ENCODE data around the gene GXYLT1.

GXYLT1 gene

DNA sequence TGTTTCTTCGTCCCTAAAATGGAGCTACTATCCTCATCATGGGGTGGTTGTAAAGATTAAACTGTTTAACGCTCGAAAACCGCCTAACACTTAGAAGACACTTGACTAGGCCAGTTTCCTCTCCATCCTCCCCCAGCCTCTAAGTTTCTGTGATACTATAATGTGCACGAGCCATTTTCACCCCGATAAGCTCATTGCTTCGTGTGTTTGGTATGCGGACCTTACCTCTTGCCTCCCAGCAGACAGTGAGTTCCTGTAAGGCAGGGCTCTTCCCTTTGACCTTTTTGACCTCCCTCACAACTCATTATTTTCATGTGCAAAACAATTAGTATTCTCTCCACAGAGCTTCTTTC, 499 bp upstream of the GXYLT1 start:
- H3K9me3 ChIP-seq (ENCODE audit: control insufficient read depth in 2 of 2, low read length in 2 of 2), result no peaks in the 10 kb centered on the region
- H3K9ac ChIP-seq (ENCODE audit: low read length in 2 of 2), result peak overlapping the region; percentile 68 to 78
- no peaks in the 10 kb centered on the region for H3K36me3 ChIP-seq (ENCODE audit: control insufficient read depth in 2 of 2, insufficient read depth in 2 of 2, low read length in 2 of 2)
- peaks cover 8% of the 10 kb centered on the region for H3K4me1 ChIP-seq (ENCODE audit: control insufficient read depth, insufficient read depth, low read length)
- no peaks in the 10 kb centered on the region for H3K27me3 ChIP-seq (ENCODE audit: control insufficient read depth in 1 of 2, insufficient read depth in 2 of 2, low read length in 2 of 2)
- H3K27ac ChIP-seq (ENCODE audit: low read length), result peak overlapping the region; percentile 19
- peak overlapping the region; percentile 82 to 93 for H3K4me3 ChIP-seq (ENCODE audit: low read length in 2 of 2)

DNA sequence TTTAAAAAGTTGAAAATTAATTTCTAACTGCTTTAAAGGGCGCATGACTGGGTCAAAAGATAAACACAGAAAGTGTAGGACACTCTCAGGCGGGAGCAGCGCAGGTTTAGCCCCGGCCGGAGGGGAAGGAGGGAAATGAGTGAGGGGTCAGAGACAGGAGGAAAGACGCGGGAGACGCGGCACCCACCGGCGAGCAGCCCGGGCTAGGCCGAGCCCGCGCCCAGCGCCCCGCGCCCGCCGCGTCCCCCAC, 591 bp downstream of the GXYLT1 start:
- peaks cover 8% of the 10 kb centered on the region for H3K4me1 ChIP-seq (ENCODE audit: control insufficient read depth, insufficient read depth, low read length)
- no peaks in the 10 kb centered on the region for H3K36me3 ChIP-seq (ENCODE audit: control insufficient read depth in 2 of 2, insufficient read depth in 2 of 2, low read length in 2 of 2)
- no peaks in the 10 kb centered on the region for H3K9me3 ChIP-seq (ENCODE audit: control insufficient read depth in 2 of 2, low read length in 2 of 2)
- H3K27me3 ChIP-seq (ENCODE audit: control insufficient read depth in 1 of 2, insufficient read depth in 2 of 2, low read length in 2 of 2), result no peaks in the 10 kb centered on the region
- H3K9ac ChIP-seq (ENCODE audit: low read length in 2 of 2), result peak overlapping the region; percentile 47 to 66
- H3K4me3 ChIP-seq (ENCODE audit: low read length in 2 of 2), result peak overlapping the region; percentile 62 to 82
- H3K27ac ChIP-seq (ENCODE audit: low read length), result no peak overlapping the region

DNA sequence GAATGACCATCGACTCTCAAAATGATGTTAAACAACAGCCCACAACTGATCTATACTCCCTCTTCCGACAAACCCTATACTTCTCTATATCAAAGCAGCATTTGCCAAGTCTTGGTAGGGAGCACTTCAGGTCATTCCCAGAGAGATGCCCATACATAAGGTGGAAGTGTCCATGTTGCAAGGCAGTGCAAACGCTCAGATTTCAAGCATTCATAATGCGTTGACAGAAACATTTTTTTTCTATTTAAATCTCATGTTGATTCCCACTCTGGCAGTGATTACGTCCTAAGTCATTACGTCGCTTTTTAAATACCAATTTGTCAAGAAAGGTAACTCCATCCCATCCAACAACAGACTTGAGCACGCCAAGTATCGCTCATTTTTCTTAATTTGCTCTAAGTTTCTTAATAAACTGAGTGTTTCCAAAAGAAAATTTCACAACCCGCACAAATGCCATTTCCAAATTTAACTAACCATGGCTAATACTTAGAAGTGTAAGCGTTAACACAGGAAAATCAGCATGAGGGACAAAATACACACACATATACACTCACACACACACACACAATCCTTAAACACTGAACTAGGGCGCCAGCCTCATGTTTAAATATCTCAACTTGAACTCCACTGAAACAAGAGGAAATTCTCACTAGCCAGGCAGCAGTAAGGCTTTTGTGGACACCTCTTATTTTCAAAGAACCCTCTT, 1.1 kb downstream of the GXYLT1 start:
- Histone ChIP-seq H3K27me3 (ENCODE audit: control insufficient read depth in 1 of 2, insufficient read depth in 2 of 2, low read length in 2 of 2) (no peaks in the 10 kb centered on the region), H3K9me3 (ENCODE audit: control insufficient read depth in 2 of 2, low read length in 2 of 2) (no peaks in the 10 kb centered on the region), H3K27ac (ENCODE audit: low read length) (no peak overlapping the region), H3K4me3 (ENCODE audit: low read length in 2 of 2) (peak overlapping the region; percentile 62 to 82), H3K4me1 (ENCODE audit: control insufficient read depth, insufficient read depth, low read length) (peaks cover 8% of the 10 kb centered on the region), H3K36me3 (ENCODE audit: control insufficient read depth in 2 of 2, insufficient read depth in 2 of 2, low read length in 2 of 2) (no peaks in the 10 kb centered on the region), H3K9ac (ENCODE audit: low read length in 2 of 2) (peak overlapping the region; percentile 47 to 66)

DNA sequence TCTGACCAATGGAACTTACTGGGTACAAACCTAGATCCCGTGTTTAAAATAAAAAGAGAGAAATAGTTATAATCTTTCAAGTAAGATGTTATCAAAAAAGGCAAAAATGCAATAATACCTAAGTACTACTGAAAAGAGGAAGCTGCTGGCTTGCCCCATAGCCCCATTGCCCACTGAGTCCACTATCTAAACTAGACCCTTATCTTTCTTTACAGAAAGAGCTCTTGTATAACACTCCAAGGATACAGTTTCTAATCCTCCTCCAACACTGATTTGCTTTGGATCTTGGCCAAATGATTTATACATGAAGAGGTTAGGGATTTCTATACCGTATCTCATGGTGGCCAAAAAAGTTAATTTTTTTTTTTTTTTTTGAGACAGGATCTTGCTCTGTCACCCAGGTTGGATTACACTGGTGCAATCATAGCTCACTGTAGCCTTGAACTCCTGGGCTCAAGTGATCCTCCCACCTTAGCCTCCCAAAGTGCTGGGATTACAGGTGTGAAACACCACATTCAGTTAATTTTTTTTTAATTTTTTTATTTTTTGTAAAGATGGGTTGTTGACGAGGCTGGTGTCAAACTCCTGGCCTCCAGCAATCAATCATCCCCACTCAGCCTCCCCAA, 2.6 kb downstream of the GXYLT1 start:
- Histone ChIP-seq H3K9ac (ENCODE audit: low read length in 2 of 2) (no peak overlapping the region), H3K4me1 (ENCODE audit: control insufficient read depth, insufficient read depth, low read length) (peaks cover 8% of the 10 kb centered on the region), H3K4me3 (ENCODE audit: low read length in 2 of 2) (no peak overlapping the region), H3K9me3 (ENCODE audit: control insufficient read depth in 2 of 2, low read length in 2 of 2) (no peaks in the 10 kb centered on the region), H3K27me3 (ENCODE audit: control insufficient read depth in 1 of 2, insufficient read depth in 2 of 2, low read length in 2 of 2) (no peaks in the 10 kb centered on the region), H3K36me3 (ENCODE audit: control insufficient read depth in 2 of 2, insufficient read depth in 2 of 2, low read length in 2 of 2) (no peaks in the 10 kb centered on the region), H3K27ac (ENCODE audit: low read length) (no peak overlapping the region)

DNA sequence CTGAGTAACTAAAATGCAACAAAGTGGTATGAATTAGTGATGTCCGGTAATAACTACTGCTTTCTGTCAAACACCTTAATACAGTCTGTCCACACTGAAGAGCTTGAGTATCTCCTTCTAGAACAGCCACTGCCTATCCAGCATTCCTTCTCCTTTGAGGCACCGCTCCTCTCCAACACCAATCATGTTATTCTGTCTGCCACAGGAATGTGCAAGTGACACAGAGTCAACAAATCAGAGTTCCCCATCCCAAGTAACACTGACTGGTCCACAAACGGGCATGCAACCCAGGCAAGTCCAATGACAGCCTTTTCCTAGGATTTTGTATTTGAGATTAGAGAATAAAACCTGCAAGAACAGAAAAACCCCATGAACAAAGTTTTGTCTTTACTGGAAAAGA, 3.8 kb downstream of the GXYLT1 start:
- H3K4me3 ChIP-seq (ENCODE audit: low read length in 2 of 2), result no peak overlapping the region
- H3K4me1 ChIP-seq (ENCODE audit: control insufficient read depth, insufficient read depth, low read length), result peaks cover 8% of the 10 kb centered on the region
- H3K9ac ChIP-seq (ENCODE audit: low read length in 2 of 2), result no peak overlapping the region
- H3K9me3 ChIP-seq (ENCODE audit: control insufficient read depth in 2 of 2, low read length in 2 of 2), result no peaks in the 10 kb centered on the region
- no peaks in the 10 kb centered on the region for H3K36me3 ChIP-seq (ENCODE audit: control insufficient read depth in 2 of 2, insufficient read depth in 2 of 2, low read length in 2 of 2)
- no peak overlapping the region for H3K27ac ChIP-seq (ENCODE audit: low read length)
- no peaks in the 10 kb centered on the region for H3K27me3 ChIP-seq (ENCODE audit: control insufficient read depth in 1 of 2, insufficient read depth in 2 of 2, low read length in 2 of 2)

DNA sequence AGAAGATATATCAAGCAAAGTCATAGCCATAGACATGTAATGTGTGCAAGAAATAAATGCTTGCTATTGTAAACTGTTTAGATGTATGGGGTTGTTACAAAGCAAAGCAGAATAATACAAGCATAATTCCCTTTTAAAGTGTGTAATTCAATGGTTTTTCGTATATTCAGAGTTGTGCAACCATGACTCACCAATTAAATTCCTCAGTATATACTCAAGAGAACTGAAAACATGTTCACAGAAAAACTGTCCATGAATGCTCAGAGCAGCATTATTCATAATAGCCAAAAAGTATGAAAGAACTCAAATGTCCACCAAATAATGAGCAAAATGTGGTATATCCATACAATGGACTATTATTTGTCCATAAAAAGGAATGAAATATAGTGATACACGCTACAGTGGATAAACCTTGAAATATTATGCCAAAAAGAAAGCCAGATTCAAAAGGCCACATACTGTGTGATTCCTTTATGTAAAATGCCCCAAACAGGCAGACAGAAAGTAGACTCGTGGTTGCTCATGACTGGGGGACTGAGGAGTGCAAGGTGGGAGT, 9.3 kb downstream of the GXYLT1 start:
- Histone ChIP-seq H3K36me3 (ENCODE audit: control insufficient read depth in 2 of 2, insufficient read depth in 2 of 2, low read length in 2 of 2) (no peaks in the 10 kb centered on the region), H3K4me1 (ENCODE audit: control insufficient read depth, insufficient read depth, low read length) (no peaks in the 10 kb centered on the region), H3K9me3 (ENCODE audit: control insufficient read depth in 2 of 2, low read length in 2 of 2) (no peaks in the 10 kb centered on the region), H3K9ac (ENCODE audit: low read length in 2 of 2) (no peak overlapping the region), H3K27ac (ENCODE audit: low read length) (no peak overlapping the region), H3K4me3 (ENCODE audit: low read length in 2 of 2) (no peak overlapping the region), H3K27me3 (ENCODE audit: control insufficient read depth in 1 of 2, insufficient read depth in 2 of 2, low read length in 2 of 2) (no peaks in the 10 kb centered on the region)

DNA sequence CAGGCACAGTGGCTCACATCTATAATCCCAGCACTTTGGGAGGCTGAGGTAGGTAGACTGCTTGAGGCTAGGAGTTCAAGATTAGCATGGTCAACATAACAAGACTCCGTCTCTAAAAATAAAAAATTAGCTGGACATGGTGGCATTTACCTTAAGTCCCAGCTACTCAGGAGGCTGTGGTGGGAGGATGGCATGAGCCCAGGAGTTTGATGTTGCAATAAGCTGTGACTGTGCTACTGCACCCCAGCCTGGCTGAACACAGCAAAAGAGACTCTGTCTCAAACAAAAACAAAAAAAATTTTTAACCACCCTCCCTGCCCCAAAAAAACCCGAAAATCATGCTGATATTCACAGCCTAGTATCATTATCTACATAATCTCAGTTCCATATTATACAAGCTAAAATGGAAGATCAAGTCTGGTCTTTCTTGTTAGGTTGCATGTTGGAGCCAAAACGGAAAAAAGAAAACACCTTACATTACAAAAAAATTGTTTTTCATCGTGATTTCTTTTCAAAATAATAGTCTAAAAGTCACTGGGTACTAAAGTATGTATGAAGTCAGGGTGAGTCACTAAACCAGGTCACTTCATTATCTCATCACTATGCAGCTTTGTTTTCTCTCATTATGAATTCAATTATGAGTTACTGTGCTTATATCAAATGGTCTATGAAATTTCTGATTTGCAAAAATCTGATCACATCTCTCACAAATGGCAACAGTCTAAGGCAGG, 13.8 kb downstream of the GXYLT1 start:
- Histone ChIP-seq H3K27me3 (ENCODE audit: control insufficient read depth in 1 of 2, insufficient read depth in 2 of 2, low read length in 2 of 2) (no peaks in the 10 kb centered on the region), H3K9me3 (ENCODE audit: control insufficient read depth in 2 of 2, low read length in 2 of 2) (no peaks in the 10 kb centered on the region), H3K4me3 (ENCODE audit: low read length in 2 of 2) (no peak overlapping the region), H3K36me3 (ENCODE audit: control insufficient read depth in 2 of 2, insufficient read depth in 2 of 2, low read length in 2 of 2) (no peaks in the 10 kb centered on the region), H3K9ac (ENCODE audit: low read length in 2 of 2) (no peak overlapping the region), H3K4me1 (ENCODE audit: control insufficient read depth, insufficient read depth, low read length) (no peaks in the 10 kb centered on the region), H3K27ac (ENCODE audit: low read length) (no peak overlapping the region)

DNA sequence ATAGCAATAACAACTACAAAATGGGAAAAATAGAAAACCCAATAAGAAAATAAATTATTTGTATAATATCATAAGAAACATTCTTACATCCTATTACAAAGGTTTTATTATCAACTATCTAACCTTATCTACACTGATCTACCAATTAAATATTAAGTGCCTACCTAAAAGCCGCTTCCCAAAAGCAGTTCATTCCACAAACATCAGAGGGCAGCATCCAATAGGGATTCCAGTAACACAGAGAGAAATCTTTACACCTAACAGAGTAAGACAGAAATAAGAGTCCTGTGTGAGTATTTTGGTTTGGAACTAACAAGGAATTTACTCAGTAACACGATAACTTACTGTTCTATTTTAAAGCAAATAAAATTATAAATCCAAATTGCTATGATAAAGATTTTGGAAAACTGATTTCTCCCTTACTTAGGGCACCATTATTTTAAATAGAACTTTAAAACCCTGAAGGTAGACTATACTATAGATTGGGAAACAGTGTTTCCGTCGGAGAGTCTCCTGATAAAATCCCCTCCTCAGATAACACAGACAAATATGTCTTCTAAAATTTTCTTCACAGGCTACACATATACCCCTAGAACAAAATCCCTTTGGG, 15.0 kb downstream of the GXYLT1 start:
- no peaks in the 10 kb centered on the region for H3K4me1 ChIP-seq (ENCODE audit: control insufficient read depth, insufficient read depth, low read length)
- H3K4me3 ChIP-seq (ENCODE audit: low read length in 2 of 2), result no peak overlapping the region
- no peaks in the 10 kb centered on the region for H3K36me3 ChIP-seq (ENCODE audit: control insufficient read depth in 2 of 2, insufficient read depth in 2 of 2, low read length in 2 of 2)
- no peak overlapping the region for H3K27ac ChIP-seq (ENCODE audit: low read length)
- no peaks in the 10 kb centered on the region for H3K9me3 ChIP-seq (ENCODE audit: control insufficient read depth in 2 of 2, low read length in 2 of 2)
- H3K9ac ChIP-seq (ENCODE audit: low read length in 2 of 2), result no peak overlapping the region
- no peaks in the 10 kb centered on the region for H3K27me3 ChIP-seq (ENCODE audit: control insufficient read depth in 1 of 2, insufficient read depth in 2 of 2, low read length in 2 of 2)

DNA sequence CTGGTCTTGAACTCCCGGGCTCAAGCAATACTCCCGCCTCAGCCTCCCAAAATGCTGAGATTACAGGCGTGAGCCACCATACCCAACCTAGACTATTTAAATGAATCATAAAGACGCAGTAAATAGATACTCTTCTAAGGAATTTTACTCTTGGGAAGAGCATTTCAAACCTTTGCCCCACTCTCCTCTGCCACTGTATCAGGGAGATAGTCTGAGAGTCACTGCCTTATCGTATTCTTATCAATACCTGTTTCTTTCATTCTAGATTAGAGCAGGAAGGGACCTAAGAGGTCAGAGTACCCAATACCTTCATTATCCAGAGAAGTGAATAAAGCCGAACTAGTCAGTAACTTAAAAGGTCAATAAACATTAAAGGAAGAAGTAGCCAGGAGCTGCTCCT, 15.8 kb downstream of the GXYLT1 start:
- H3K4me1 ChIP-seq (ENCODE audit: control insufficient read depth, insufficient read depth, low read length), result no peaks in the 10 kb centered on the region
- H3K36me3 ChIP-seq (ENCODE audit: control insufficient read depth in 2 of 2, insufficient read depth in 2 of 2, low read length in 2 of 2), result no peaks in the 10 kb centered on the region

DNA sequence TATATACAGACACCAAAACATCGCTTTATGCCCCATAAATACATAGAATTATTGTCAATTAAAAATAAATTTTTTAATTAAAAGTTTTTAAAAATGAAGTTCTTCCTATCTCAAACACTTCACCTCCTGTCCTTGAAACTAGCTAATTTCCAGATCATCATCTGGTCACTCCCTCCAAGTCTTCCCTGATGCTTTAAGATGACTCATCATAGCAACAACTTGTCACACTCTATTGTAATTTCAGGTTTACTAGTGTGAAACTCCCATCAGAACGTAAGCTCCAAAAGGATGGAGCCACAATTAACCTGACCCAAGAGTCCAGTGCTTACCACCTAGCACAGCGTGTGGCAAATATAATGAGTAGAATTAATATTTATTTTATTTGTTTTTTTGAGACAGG, 16.3 kb downstream of the GXYLT1 start:
- Histone ChIP-seq H3K36me3 (ENCODE audit: control insufficient read depth in 2 of 2, insufficient read depth in 2 of 2, low read length in 2 of 2) (no peaks in the 10 kb centered on the region), H3K4me1 (ENCODE audit: control insufficient read depth, insufficient read depth, low read length) (no peaks in the 10 kb centered on the region), H3K9me3 (ENCODE audit: control insufficient read depth in 2 of 2, low read length in 2 of 2) (no peaks in the 10 kb centered on the region), H3K27ac (ENCODE audit: low read length) (no peak overlapping the region), H3K4me3 (ENCODE audit: low read length in 2 of 2) (no peak overlapping the region), H3K9ac (ENCODE audit: low read length in 2 of 2) (no peak overlapping the region), H3K27me3 (ENCODE audit: control insufficient read depth in 1 of 2, insufficient read depth in 2 of 2, low read length in 2 of 2) (no peaks in the 10 kb centered on the region)

More for the DNA sequence above, 15.8 kb downstream of the GXYLT1 start:
- no peak overlapping the region for H3K4me3 ChIP-seq (ENCODE audit: low read length in 2 of 2)
- no peaks in the 10 kb centered on the region for H3K9me3 ChIP-seq (ENCODE audit: control insufficient read depth in 2 of 2, low read length in 2 of 2)
- H3K9ac ChIP-seq (ENCODE audit: low read length in 2 of 2), result no peak overlapping the region
- H3K27me3 ChIP-seq (ENCODE audit: control insufficient read depth in 1 of 2, insufficient read depth in 2 of 2, low read length in 2 of 2), result no peaks in the 10 kb centered on the region
- H3K27ac ChIP-seq (ENCODE audit: low read length), result no peak overlapping the region

Data from stomach smooth muscle (tissue), 2 donors.